ENCODE results near the gene TVP23C.
A peak's percentile ranks its signal among the peaks of the same experiment; 100 is the strongest.
"Not testable (repeated sequence)": the region's sequence is repeated elsewhere in the genome, so short reads cannot be mapped to it uniquely, and the experiment has no call there.

TVP23C gene

DNA sequence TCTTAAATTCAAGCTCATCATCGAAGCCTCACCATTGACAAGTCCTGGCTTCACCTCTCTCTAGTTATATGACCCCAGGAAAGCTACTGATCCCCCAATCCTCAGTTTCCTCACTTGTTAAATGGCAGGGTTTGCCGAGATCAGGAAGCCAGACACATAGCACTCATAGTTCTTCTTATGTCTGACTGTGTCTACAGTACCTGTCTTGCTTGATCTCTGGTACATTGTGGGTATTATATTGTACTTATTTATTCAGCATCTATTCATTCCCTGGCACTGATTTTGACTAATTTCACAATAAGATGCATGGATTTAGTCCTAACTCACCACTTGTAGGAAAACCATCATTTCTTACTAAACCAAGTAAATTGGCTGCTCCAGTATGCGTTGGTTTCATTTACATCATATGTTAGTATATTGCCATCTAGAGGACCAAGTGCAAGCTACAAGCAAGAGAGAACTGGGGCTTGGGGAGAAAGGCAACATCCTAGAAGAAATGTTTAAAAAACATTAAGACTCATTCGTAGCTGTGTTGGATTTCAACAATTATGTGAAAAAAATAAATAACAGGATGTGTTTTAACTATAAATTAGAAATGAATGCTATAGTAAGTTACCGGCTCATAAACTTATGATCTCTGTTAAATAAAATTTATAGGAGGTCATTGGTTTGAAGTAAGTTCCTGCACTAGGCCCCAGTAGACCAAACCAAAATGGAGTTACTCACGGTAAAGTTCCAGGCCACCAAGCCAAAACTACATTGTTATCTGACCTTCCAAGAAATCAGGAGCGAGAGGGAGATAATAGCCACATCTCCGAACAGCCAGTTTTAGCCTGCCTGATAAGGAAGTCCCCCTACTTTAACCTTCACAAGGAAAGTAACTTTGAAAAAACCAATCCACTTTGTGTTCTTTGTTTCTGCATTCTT, 36.7 kb downstream of the TVP23C start:
- DNase-seq: not testable (repeated sequence)

DNA sequence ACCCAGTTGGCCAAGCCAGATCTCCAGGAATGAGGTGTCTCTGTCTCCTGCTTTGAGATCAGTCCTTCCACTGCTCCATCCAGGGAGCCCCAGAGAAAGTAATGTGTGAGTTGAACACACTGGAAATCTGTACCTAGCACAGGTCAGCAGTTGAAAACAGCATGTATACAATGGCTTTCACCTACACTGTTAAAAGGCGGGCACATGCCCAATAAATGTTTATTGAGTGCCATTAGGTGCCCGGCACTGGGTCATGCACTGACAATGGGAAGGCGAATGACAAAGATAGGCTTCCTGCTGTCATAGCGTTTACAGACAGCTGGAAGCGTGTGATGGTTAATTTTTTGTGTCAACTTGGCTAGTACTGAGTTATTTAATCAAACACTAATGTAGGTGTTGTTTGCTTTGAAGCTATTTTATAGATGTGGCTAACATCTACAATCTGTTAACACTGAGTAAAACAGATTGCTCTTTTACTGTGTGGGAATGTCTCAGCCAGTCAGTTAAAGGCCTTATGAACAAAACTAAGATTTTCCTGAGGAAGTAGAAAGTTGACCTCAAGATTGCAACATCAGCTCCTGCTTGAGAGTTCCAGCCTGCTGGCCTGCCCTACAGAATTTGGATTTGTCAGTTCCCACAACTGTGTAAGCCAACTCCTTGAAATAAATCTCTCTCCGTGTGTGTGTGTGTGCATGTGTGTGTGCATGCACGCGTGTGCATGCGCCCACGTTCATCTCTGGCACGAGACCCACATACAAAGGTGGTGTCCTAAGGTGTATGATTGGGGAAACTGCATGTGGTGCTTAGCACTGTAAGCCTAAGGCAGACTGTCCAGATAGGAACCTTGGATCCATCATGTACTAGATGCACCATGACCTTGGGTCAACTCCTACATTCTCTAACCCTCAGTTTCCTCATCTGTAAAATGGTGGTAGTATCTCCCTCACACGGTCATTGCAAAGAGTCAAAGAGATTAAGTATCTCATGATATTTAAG, 38.0 kb downstream of the TVP23C start:
- not testable (repeated sequence) for DNase-seq

DNA sequence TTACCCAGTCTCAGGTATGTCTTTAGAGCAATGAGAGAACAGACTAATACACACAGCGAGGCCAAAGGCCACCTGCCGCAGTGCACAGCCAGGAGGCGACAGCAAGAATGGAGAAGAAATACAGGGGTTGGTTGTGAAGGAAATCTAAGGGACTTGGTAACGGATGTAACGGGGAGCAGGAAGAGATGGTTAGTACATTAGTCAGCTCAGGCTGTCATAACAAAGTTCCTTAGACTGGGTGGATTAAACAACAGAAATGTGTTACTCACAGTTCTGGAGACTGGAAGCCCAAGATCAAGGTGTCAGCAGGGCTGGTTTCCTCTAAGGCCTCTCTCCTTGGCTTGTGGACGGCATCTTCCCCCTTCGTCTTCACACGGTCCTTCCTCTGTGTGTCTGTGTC, 47.1 kb downstream of the TVP23C start:
- no peak for DNase-seq

DNA sequence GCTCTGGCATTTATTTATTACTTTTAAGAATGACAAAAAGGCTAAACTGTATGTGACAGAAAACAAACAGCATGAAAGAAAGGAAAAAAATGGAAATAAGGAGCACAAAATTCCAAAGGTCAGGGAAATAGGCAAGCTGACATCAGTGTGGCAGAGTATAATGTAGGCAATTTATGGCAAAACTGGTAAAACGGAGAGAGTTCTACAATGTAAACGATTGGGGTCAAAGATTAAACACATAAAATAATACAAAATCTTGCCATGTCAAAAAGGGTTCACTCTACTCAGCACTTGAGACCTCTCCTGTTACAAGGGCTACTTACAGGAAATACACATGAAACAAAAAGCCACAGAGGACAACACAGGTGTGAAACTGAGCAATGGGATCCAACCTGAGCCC, 48.8 kb downstream of the TVP23C start:
- no peak for DNase-seq

DNA sequence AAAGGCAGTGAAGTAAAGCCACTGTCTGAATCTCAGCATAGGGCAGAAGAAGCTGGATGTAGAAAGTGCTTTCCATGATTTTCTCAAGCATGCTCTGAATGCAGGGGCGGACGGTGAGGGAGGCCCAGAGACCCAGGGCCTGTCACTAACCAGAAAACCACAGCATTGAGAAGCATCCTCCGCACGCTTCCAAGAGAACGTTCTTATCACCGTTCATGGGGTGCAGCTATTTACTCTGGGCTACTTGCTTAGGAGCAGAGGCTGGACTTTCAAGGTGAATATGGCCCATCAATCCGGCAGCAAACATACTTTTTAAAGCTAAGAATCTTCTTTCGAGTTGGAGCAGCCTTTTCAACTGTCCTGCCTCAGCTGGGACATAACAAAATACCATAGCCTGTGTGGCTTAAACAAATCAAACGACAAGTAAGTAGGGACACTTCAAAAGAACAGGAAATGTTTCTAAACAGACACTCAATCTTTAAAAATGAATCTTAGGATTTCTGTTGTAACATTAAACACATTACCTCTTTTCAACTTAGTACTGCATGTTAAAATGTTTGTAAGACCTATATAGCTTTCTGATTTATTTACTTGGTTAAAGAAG, 49.3 kb downstream of the TVP23C start:
- no peak for DNase-seq

DNA sequence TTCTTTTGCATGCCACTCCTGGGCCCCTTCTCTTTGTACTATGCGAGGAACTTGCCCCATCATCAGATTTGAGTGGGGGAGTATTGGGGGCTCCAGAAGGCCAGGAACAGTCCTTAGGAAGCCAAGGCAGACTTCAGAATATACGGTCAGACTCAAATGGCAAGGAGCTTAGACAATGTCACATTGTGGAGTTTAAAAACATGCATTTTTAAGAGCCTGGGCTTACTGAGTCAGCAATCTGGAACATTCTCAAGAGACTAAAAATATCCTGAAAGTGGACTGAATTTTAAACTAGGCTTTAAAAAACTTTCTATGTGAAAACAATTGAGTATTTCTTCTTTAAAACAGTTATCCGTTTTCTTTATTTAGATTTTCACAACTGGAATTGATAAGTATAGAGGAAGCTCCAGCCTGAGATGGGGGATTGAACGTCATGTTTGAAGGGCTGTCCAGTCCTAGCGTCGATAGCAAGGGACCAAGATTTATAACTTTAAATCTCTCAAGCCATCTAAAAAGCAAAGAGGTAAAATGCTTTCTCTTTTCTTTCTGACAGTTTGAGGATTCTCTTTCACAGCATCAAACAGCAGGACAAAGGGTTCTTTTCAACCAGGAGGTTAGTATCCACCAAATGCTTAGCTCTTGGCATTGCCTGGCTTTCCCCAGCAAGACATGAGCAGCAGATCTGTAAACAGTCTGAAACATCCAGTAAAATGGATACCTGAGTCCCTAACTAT, 50.1 kb downstream of the TVP23C start:
- no peak for DNase-seq

DNA sequence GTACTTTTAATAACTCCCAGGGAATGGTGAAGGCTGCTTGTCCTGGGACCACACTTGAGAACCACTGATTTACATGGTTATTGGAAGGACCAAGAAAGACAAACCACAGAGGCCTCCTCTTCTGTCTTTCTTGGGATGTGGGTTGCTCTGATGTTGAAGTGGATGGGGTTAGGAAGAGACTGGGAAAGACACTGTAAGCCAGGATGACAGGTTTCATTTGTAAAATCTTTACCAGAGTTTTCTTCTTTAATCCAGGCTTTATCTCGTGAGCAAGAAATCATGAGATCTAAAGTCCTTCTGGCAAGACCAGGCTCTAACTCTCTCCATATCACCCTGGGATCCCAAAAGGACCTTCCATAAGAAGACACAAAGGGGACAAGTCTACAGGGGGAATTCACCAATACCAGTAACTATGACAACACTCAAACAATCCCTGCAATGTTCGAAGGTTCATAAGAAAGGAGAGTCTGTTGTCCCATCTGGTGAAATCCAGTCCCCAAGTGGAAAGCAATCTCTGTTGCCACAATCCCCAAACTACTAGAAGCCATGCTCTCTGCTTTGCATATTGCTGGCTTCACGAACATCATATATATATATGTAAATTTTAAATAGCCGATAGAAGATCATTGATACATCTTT, 51.1 kb downstream of the TVP23C start:
- no peak for DNase-seq

DNA sequence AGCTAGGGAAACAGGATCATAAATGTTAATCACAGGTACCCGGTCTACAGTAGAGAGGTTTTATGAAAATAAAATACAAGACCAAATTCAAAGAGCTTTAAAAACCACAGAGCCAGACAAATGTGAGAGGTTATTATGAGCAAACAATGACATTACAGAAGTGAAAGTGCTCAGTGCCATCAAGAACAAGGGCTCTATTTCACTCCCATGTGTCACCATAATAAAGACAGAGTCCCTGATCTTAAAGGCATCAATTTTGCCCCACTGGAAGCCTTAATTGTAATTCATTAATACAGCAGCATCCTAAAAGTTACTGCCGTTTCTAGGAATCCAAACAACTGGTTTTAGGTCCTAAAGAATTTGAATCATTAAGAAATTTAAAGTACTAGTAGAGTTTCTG, 52.1 kb downstream of the TVP23C start:
- no peak for DNase-seq

DNA sequence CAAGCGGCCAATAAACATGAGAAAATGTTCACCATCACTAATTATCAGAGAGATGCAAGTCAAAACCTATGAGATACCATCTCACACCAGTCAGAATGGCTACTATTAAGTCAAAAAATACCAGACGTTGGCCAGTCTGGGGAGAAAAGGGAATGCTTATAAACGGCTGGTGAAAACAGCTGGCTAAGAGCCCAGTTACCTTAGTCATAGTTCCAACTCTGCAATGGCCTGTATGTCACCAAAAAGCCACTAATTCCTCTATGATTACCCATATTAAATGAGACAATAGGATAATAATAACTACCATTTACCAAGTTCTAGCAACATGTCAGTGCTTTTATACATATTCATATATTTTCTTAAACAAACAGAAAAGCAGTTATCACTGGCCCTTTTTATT, 52.9 kb downstream of the TVP23C start:
- no peak for DNase-seq

DNA sequence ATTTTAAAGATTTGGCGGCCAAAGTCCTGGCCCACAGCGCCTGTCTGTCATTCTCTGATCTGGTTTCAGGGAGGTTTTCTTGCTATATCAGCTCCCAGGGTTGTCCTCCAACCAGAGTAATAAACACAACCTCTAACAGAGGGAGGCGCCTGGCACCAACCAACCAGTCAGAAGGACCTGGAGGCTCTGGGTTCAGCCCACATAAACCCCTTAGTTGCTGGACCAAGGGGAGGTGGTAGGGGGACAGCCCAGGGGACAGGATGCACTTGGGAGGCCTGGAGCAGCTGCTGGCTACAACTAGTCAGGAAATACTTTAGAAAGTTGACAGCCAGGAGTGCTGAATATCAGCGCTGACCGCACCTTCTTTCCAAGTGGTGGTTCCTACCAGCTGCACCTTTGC, 54.2 kb downstream of the TVP23C start:
- no peak for DNase-seq

DNA sequence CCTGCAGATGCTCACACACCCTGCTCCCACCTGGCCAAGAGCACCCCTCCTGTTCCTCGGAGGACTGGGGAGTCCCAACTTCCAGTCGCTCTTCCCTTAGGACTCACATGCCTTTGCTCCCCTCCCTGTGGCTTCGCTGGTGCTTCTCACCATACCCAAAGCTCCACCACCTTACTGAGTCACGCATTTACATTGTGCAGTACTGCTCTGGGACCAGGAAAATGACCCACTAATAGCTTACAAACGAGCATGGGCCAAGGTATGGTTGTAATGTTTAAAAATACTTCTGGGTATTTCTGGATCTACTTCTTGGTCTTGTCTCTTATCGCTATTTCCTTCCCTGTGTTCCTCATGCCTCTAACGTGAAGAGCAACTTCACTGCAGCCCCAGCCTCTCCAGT, 54.8 kb downstream of the TVP23C start:
- no peak for DNase-seq

DNA sequence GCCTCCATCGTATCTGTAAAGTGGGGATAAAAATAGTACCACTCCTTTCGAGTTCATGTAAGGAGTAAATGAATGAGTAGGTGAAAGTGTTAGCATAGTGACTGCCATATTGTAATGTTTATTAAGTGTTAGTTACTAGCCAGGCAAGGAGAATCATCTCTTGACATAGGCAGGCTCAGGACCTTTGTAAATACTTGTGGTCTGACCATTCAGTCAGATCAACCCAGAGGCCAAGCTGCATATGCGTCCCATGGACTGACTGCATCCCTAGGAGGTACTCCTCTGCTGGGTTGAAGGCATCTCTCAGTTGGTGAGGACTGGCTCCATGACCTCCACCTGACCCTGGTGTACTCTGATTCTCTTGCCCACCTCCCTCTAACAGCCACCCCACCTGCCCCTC, 55.4 kb downstream of the TVP23C start:
- no peak for DNase-seq

DNA sequence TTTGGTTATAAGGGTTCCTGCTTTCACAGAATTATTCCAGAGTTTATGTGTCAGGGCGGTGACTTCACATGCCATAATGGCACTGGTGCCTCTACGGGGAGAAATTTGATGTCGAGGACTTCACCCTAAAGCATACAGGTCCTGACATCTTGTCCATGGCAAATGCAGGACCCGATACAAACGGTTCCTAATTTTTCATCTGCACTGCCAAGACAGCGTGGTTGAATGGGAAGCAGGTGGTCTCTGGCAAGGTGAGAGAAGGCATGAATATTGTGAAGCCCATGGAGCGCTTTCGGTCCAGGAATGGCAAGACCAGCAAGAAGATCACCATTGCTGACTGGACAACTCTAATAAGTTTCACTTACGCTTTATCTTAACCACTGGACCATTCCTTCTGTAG, 56.3 kb downstream of the TVP23C start:
- DNase-seq: no peak

DNA sequence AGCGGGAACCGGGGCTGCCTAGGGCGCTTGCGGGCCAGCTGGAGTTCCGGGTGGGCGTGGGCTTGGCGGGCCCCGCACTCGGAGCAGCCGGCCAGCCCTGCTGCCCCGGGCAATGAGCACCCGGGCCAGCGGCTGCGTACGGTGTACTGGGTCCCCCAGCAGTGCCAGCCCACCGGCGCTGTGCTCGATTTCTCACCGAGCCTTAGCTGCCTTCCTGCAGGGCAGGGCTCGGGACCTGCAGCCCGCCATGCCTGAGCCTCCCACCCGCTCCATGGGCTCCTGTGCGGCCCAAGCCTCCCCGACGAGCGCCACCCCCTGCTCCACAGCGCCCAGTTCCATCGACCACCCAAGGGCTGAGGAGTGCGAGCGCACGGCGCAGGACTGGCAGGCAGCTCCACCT, 57.6 kb downstream of the TVP23C start:
- not testable (repeated sequence) for DNase-seq

DNA sequence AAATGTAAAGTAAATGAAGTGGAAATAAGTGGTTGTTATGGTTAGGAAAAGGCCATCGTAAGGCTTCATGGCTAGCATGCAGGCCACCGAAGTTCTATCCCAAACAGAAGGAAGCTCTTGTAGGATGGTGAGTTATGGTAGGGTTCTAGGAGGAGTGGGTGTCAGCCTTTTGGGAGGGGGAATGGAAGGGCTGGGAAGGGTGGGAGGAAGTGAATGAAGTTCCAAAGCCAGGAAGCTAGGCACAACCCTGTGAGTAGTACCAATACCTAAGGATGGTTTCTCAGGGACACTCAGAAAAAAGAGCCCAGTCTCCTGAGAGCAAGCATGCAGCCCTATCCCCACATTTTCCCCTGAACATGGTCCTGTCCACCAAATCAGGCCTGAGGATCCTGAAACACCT, 59.6 kb downstream of the TVP23C start:
- DNase-seq: no peak

DNA sequence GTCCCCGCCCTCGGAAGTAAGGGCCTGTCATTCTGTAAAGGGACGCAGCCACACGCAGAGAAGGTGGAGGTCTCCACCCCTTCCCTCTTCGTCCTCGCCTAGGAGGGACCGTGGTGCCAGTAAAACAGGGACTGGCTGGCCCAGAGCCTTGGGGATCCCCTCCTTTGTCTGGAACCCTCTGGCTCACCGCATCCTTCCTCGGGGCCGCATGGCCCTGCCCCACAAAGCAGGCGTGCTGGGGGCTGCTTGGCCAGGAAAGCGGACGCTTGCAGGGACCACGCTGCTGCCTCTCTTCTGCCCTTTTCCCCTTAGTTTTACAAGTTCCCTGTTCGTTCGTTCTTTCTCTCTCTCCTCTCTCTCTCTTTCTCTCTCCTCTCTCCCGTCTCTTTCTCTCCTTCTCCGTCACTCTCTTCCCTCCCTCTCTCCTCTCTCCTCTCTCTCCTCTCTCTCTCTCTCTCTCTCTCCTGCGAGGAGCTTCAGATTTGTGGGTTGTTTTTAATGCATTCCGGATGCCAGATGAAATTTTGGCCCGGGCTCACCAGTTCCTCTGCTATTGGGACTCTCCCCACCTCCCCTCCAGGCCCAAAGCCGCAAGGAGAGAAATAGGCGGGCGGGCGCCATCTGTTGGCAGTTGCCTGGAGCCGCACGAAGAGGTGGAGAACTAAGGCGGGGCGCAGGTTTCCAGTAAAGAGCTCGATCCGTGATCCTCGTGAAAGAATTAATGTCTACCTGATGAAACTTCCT, 60.7 kb downstream of the TVP23C start:
- peak; percentile 87 for DNase-seq

DNA sequence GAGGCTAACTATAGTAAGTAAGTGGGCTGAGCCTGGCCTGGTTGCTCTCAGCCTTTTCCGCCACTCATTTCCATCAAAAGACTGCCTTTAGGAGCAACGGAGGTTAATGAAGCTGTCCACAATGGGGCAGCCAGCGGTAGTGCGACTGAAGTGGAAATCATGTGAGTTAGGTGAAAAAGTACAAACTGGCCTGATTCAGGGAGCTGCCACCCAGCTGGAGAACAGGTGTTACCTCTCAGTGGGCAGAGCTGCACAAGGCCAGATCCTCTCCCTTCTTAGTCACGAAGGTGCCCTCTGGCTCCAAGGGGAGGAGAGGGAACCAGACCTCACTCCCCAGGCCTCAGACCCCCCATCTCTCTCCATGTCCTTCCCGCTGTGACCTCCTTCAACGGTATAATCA, 61.5 kb downstream of the TVP23C start:
- DNase-seq: no peak

DNA sequence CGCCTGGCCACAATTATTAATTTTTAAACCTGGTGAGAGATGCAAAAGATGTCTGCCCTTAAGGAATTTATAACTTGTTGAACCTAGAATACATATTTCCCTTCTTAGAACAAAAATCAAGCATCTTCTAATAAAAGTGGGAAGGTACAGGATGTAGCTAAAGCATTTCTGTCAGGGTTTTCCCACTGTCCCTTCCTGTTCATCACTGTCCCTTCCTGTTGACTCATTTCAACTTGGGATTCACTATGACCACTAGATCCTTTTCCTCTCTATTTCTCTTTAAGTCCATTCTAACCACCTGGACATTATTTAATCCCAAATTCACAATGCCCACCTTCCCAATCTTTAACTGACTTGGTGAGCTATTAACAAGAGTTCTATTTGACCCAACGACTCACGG, 62.0 kb downstream of the TVP23C start:
- no peak for DNase-seq

DNA sequence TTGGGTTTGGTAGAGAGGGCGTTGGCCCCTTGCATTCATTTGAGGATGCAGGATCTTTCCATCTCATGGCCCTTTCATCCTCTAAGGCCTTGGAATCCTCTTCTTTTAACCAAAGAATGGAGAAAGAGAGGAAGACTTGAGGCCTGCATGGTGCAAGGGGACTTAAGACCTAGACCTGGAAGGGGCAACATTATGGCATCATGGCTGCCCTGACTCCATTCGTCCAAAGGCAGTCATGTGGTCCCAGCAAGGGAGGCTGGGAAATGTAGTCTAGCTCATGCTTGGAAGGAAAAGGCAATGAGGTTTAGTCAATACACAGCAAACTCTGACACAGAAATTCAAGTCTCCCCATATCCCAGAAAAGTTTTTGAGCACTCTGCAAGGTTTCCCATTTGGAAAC, 65.2 kb downstream of the TVP23C start:
- DNase-seq: no peak

DNA sequence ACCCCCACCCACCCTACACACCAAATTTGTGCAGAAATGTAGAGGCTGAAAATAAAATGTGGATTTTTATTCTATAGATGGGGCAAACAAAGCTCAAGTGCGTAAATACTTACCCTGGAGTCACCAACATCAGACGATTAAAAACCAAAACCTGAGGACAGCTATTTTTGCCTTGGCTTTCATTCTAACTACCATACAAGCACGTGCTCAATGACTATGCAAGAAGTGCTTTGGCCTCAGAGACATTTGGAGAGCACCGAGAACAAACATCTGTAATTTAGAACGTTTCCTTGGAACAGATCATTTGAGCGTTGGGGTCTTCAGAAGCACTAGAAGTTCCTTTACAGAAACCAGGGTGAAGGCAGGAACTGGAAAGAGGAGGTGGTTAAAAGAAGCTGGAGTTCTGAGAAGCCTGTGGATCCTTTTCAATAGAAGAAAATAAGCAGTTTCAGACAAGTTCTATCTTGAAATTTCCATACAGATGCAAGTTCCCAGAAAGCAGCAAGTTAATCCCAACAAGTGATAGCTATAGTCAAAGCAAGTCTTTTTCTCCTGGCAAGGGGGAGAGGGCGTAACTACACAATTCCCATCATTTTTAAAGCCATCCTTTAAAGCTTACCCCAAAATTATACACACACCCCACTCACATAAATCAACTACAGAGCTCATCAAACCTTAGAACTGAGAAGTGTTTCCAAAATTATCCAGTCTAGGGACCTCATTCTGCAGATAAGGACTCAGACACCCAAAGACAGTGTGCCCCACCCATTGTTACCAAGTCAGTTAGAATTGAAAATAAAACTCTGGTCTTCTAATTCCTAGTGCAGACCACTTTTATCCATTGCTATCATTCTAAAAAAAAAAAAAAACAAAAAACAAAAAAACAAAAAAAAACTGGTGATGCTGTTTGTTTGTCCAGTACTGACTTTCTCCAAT, 66.3 kb downstream of the TVP23C start:
- DNase-seq: no peak
